Tibial nerve (tissue), 4 donors: ENCODE results near the gene ZNF747. TPM values are rescaled to one million over a fixed set of nuclear protein-coding genes. Genes with fewer than 3 reads are reported as not detected.
"Not testable (repeated sequence)": the region's sequence is repeated elsewhere in the genome, so short reads cannot be mapped to it uniquely, and the experiment has no call there.

ENCODE experiments used
- DNase-seq, 2 donors: peaks; one replicate each; pipeline ENCODE4 v3.0.0-alpha.2; 2019; ENCODE audit warnings: low spot score in 2 of 2
- H3K27ac ChIP-seq, 4 donors: fragments of 200-600 bp; sonication (generic) in 3 of 4; one replicate each; pipeline ENCODE4 v1.5.1; 2017 to 2019; ENCODE audit warnings: mild to moderate bottlenecking in 1 of 4
- H3K27me3 ChIP-seq, 2 donors: fragments of 200-600 bp; sonication (generic) in 1 of 2; one replicate each; pipeline versions ENCODE4 v1.5.1 to v1.6.0; 2017 to 2019
- H3K36me3 ChIP-seq, 3 donors: fragments of 200-600 bp; sonication (generic); one replicate each; pipeline ENCODE4 v1.5.1; 2018 to 2019
- H3K4me1 ChIP-seq, 4 donors: fragments of 200-600 bp; sonication (generic) in 3 of 4; one replicate each; pipeline ENCODE4 v1.5.1; 2017 to 2019
- H3K4me3 ChIP-seq, 4 donors: fragments of 200-600 bp; sonication (generic) in 3 of 4; one replicate each; pipeline ENCODE4 v1.5.1; 2017 to 2019; ENCODE audit warnings: mild to moderate bottlenecking in 1 of 4, moderate library complexity in 1 of 4
- H3K9me3 ChIP-seq, 4 donors: fragments of 200-600 bp; sonication (generic) in 3 of 4; one replicate each; pipeline ENCODE4 v1.5.1; 2017 to 2019
- EP300 ChIP-seq, 2 donors: sonication (generic); formaldehyde crosslinking; IDR thresholded peaks; one replicate each; pipeline ENCODE4 v1.6.1; 2017; ENCODE audit warnings: antibody characterized with exemption in 2 of 2, mild to moderate bottlenecking in 1 of 2
- POLR2A ChIP-seq, 2 donors: fragments of 450-650 bp; IDR thresholded peaks; one replicate each; pipeline ENCODE4 v1.6.1; 2017; ENCODE audit warnings: antibody characterized with exemption in 2 of 2, mild to moderate bottlenecking in 2 of 2, moderate library complexity in 2 of 2
- WGBS, 2 donors: methylation state at CpG; one replicate each; pipeline ENCODE4 v1.1.5; 2018; 5-methylcytosine and 5-hydroxymethylcytosine counted together
- total RNA-seq, 4 donors: library from RNA; depleted of rRNA; stranded (reverse); fragments of >200 nt; gene quantifications; one replicate each; pipeline ENCODE4 v1.1.0, GENCODE V29; 2016
- TF ChIP-seq, protein P1 (sequence below), 5 experiments: fragments of 200-600 bp in 3 of 5; fragments of 450-650 bp in 2 of 5; sonication (generic) in 3 of 5; IDR thresholded peaks; one replicate each; pipeline ENCODE4 v1.5.1; 2016 to 2019; ENCODE audit warnings: antibody characterized with exemption in 5 of 5, mild to moderate bottlenecking in 3 of 5, moderate library complexity in 2 of 5

ZNF747 gene
- total RNA-seq, 4 donors from 2014 or later = 17.4 to 22.2 (median 19.6) TPM

DNA sequence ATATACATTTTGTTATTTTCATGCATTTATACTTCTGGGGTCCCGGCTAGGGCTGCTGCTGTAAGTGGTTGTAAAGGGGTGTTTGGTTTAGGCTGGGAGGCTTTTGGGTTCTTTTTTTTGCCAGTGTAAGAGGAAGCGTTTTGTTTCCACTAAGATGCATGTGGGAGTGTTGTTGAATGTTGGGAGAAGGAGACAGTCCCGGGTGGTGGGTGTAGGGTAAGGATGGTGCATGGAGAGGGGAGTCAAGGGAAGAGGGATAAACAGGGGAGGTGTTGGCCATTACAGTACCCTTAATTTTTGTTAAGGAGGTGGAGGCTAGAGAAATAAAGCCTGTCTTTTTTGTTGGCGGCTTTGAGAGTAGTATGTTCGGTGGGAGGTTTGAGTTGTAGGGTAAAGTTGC lies 8.4 kb upstream of the ZNF747 start:
- H3K27ac ChIP-seq = no peak overlapping the region
- DNase-seq = no peak
- peaks cover 0 to 11% (median 0%) of the 10 kb centered on the region in 4 donors for H3K4me1 ChIP-seq
- WGBS, 2 donors = 72 to 75% methylated on average over 5 of the region's 5 CpGs
- H3K36me3 ChIP-seq = no peaks in the 10 kb centered on the region
- H3K4me3 ChIP-seq = no peak overlapping the region
- TF ChIP-seq, protein P1, sequence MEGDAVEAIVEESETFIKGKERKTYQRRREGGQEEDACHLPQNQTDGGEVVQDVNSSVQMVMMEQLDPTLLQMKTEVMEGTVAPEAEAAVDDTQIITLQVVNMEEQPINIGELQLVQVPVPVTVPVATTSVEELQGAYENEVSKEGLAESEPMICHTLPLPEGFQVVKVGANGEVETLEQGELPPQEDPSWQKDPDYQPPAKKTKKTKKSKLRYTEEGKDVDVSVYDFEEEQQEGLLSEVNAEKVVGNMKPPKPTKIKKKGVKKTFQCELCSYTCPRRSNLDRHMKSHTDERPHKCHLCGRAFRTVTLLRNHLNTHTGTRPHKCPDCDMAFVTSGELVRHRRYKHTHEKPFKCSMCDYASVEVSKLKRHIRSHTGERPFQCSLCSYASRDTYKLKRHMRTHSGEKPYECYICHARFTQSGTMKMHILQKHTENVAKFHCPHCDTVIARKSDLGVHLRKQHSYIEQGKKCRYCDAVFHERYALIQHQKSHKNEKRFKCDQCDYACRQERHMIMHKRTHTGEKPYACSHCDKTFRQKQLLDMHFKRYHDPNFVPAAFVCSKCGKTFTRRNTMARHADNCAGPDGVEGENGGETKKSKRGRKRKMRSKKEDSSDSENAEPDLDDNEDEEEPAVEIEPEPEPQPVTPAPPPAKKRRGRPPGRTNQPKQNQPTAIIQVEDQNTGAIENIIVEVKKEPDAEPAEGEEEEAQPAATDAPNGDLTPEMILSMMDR (IDR thresholded peaks at IDR 0.05) = no peak
- TF ChIP-seq POLR2A (IDR thresholded peaks at IDR 0.05) = no peak
- no peak for TF ChIP-seq EP300 (IDR thresholded peaks at IDR 0.05)
- H3K27me3 ChIP-seq = no peaks in the 10 kb centered on the region
- H3K9me3 ChIP-seq = no peaks in the 10 kb centered on the region

- WGBS, 2 donors = 43 to 49% methylated on average over 10 of the region's 10 CpGs
- Histone ChIP-seq H3K36me3 (no peaks in the 10 kb centered on the region), H3K9me3 (no peaks in the 10 kb centered on the region), H3K27ac (no peak overlapping the region), H3K4me3 (no peak overlapping the region), H3K27me3 (no peaks in the 10 kb centered on the region), H3K4me1 (peaks cover 0 to 11% (median 0%) of the 10 kb centered on the region in 4 donors)
- no peak for DNase-seq
- TF ChIP-seq POLR2A (IDR thresholded peaks at IDR 0.05) = no peak
- no peak for TF ChIP-seq EP300 (IDR thresholded peaks at IDR 0.05)
- TF ChIP-seq, protein P1 (IDR thresholded peaks at IDR 0.05) = no peak
Observed at GRCh38 chr16:30541502-30542329, 7.1 kb upstream of the ZNF747 start.

GRCh38 chr16:30540916-30541464 lies 6.3 kb upstream of the ZNF747 start:
- H3K27ac ChIP-seq, H3K4me3 ChIP-seq, DNase-seq, H3K36me3 ChIP-seq, H3K9me3 ChIP-seq, H3K27me3 ChIP-seq: not testable (repeated sequence)
- peaks cover 0 to 13% (median 5%) of the 10 kb centered on the region in 4 donors for H3K4me1 ChIP-seq
- 62 to 65% methylated on average over 9 of the region's 9 CpGs for WGBS, 2 donors

DNA sequence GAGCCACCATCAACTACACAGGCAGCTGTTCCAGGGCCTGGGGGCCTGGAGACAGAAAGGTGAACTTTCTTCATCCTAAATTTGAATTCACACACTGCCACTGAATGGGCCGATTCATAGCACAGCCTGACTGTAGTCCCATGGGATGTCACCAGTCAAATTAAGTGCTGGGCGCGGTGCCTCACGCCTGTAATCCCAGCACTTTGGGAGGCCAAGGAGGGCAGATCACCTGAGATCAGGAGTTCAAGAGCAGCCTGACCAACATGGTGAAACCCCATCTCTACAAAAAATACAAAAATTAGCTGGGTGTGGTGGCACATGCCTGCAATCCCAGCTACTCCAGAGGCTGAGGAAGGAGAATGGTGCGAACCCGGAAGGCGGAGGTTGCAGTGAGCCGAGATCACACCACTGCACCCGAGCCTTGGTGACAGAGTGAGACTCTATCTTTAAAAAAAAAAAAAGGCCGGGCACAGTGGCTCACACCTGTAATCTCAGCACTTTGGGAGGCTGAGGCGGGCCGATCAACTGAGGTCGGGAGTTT lies 5.4 kb upstream of the ZNF747 start:
- 83 to 96% methylated on average over 13 of the region's 13 CpGs for WGBS, 2 donors
- peaks cover 0 to 19% (median 10%) of the 10 kb centered on the region in 4 donors for H3K4me1 ChIP-seq
- not testable (repeated sequence) for H3K27ac ChIP-seq, H3K4me3 ChIP-seq, H3K36me3 ChIP-seq, H3K27me3 ChIP-seq, H3K9me3 ChIP-seq, DNase-seq

DNA sequence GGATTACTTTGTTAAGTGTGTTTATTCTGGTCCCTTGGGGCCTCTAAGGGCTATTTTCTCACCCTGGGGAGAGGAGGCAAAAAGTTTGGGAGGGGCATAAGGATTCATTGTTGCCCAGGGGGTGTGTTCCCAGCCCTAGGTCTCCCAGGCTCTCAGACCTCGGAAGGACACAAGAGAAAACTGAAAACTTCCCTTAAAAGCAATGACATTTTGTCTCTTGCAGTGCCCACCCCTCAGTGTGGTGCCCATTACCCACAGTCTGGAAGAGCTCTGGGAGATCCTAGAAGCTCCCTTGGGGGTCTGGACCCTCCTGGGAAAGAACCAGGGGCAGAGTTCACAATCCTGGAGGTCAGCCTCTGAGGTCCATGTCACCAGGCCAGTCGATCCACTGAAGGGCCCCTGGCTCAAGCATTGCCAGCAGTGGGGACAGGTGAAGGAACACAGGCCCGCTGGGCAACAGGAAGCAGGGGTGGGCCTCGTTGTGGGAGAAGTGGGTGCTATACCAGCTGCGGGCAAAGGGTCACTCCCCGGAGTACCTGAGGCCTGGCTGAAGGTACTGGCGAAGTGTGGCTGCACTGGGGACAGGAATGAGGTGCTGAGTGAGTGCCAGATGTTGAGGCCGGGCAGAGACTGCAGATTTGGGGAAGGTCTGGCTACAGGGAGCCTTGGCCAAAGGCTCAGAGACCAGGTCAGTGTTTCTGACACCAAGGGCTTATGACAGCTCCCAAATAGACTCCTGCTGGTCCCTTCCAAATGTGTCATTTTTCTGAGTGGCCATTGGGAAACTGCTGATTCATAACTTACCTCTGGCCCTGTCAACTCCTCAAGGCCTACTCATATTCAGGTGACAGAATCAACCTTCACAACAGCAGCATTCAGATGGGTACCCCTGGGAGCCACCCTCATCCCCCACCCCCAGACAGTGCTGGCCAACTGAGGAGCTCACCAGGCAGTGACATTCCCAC lies 4.6 kb upstream of the ZNF747 start:
- Histone ChIP-seq H3K36me3 (no peaks in the 10 kb centered on the region), H3K4me1 (peaks cover 0 to 19% (median 10%) of the 10 kb centered on the region in 4 donors), H3K4me3 (no peak overlapping the region), H3K27me3 (no peaks in the 10 kb centered on the region), H3K27ac (no peak overlapping the region), H3K9me3 (no peaks in the 10 kb centered on the region)
- no peak for DNase-seq
- TF ChIP-seq EP300 (IDR thresholded peaks at IDR 0.05) = no peak
- TF ChIP-seq, protein P1 (IDR thresholded peaks at IDR 0.05) = no peak
- TF ChIP-seq POLR2A (IDR thresholded peaks at IDR 0.05) = no peak
- 83 to 87% methylated on average over 8 of the region's 8 CpGs for WGBS, 2 donors

GRCh38 chr16:30536391-30537024 lies 1.9 kb upstream of the ZNF747 start:
- H3K4me1 ChIP-seq = peaks cover 0 to 36% (median 15%) of the 10 kb centered on the region in 4 donors
- 89 to 94% methylated on average over 13 of the region's 13 CpGs for WGBS, 2 donors
- H3K9me3 ChIP-seq, H3K4me3 ChIP-seq, H3K27me3 ChIP-seq, DNase-seq: not testable (repeated sequence)
- H3K36me3 ChIP-seq = peaks cover 0 to 19% (median 7%) of the 10 kb centered on the region in 3 donors
- H3K27ac ChIP-seq = peak overlapping the region in 3 of 4 donors; percentile 93 to 97 (median 96)
